GM20000 (cell line): ENCODE measurements around the gene CD34.

ENCODE experiments used
- DNase-seq: peaks from one replicate; pipeline ENCODE4 v3.0.0; 2012; ENCODE audit warnings: low spot score
- CTCF ChIP-seq: IDR thresholded peaks from 2 replicates; pipeline ENCODE4 v1.5.1; 2012; ENCODE audit warnings: mild to moderate bottlenecking, control low read depth; ENCODE audit errors: extremely low read depth, missing control alignments

CD34 gene

DNA sequence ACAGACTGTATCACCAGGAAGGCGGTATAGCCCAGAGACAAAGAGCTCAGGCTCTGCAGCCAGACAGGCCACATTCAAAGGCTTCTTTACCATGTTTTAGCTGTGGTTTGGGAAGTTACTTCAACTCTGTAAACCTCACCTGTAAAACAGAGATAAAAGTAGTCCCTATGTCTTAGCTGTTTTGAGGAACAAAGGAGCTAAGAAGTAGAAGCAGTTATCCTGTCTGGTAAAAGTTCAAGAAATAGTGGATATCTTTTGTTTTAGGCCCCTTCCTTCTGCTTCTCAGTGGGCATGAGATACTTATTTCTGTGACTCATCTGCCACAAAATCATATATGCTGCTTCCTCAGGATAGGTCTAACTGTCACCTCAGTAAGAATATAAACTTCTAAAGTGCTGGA is 6.5 kb downstream of the CD34 start:
- TF ChIP-seq CTCF = no peak
- no peak for DNase-seq

DNA sequence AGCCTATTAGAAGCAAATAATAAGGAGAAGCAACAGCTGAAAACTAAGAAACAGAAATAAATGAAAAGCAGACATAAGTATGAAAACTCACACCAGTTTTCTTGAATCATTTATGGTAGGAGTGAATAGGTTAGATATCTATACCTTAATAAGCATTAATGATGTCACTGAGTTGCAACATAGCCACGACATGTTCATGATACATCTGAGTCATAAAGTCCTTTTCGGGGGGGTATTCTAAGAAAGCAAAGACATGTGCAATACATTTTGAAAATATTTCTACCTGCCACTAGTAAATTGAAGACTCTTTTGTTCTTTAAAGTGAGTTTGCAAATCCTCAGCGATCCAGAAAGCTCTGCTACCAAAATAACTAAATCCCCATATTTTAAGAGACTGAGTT is 7.2 kb downstream of the CD34 start:
- DNase-seq = no peak
- no peak for TF ChIP-seq CTCF

DNA sequence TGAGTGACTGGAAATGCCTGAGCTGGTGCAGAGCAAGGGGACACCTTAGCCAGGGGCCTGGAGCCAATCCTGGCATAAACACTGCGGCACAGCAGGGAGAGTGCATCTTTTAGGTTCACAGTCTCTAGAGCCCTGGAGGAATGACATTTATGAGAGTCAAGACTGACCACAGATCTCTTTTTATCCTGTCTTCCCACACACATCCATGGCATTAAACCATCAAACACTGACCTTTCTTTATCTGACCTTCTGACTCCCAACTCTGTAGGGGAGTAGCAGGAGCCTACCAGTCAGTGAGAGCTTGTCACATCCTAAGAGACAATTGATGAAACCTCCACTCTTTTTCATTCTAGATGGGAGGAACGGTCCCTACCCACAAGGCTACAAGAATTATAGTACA is 7.9 kb downstream of the CD34 start:
- TF ChIP-seq CTCF = no peak
- DNase-seq = no peak

DNA sequence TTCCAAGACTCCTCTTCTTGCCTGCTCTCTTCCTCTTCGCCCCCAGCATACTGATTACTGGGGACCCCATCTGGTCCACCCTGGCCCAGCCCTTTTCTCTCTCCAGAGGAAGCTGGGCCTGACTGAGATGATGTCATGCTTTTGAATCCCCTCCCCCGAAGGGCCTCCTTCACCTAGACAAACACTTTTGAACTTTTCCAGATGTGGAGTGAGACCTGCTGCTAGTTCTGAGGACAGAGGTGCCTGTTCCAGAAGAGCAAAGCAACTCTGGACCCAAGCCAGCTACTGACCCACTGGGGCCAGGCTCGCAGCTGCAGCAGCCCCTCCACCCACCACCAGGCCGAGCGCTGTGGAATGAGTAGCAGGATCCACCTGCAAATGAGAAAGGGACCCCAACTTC is 8.4 kb downstream of the CD34 start:
- TF ChIP-seq CTCF = no peak
- DNase-seq = no peak

- no peak for TF ChIP-seq CTCF
Observed at GRCh38 chr1:207901041-207901653, 9.8 kb downstream of the CD34 start.

GRCh38 chr1:207898836-207899235 is 12.1 kb downstream of the CD34 start:
- TF ChIP-seq CTCF = no peak
- no peak for DNase-seq

More at GRCh38 chr1:207901041-207901653, 9.8 kb downstream of the CD34 start:
- DNase-seq = no peak

DNA sequence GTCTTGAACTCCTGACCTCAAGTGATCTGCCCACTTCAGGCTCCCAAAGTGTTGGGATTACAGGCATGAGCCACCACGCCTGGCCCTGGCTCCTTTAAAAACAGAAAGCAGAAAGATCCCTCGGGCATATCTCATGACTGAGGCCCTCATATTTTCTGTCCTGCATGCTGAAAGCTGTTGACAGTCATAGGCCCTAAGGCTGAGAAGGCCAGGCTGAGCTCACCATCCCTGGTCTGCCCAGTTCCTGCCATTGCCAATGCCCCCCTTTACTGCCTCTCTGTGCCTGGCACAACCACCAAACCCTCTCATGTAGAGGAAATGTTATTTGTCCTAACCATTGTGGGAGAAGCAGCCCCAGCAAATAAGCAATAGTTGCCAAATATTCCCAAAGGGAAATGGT is 12.7 kb downstream of the CD34 start:
- DNase-seq = no peak
- no peak for TF ChIP-seq CTCF
